Neural cell (in vitro differentiated cells): ENCODE measurements around the gene CHST11. TPM values are rescaled to one million over a fixed set of nuclear protein-coding genes. Genes with fewer than 3 reads are reported as not detected.

Experiments used
- H2AFZ ChIP-seq: fragments of 200-600, 300-800 bp; sonication (generic), shearing (Covaris generic); 2 replicates; pipeline ENCODE4 v1.6.0; 2014; ENCODE audit warnings: low read depth, mild to moderate bottlenecking, antibody characterized with exemption, low read length, moderate library complexity
- H3F3A ChIP-seq: fragments of 200-600 bp; shearing (Covaris generic); 2 replicates; pipeline ENCODE4 v1.6.1; 2016; ENCODE audit warnings: mild to moderate bottlenecking, moderate library complexity, mixed read lengths, antibody characterized with exemption, low read length; ENCODE audit not compliant: insufficient read depth, poor library complexity, severe bottlenecking
- H3K27ac ChIP-seq: fragments of 200-600, 300-800 bp; sonication (generic), shearing (Covaris generic); 2 replicates; pipeline ENCODE4 v1.5.1; 2014; ENCODE audit warnings: mild to moderate bottlenecking, low read length, moderate library complexity
- H3K27me3 ChIP-seq: fragments of 300-800, 200-600 bp; sonication (generic), shearing (Covaris generic); 2 replicates; pipeline ENCODE4 v1.6.0; 2014; ENCODE audit warnings: mild to moderate bottlenecking, low read depth, low read length, moderate library complexity; ENCODE audit not compliant: insufficient read depth
- H3K36me3 ChIP-seq: fragments of 300-800, 200-600 bp; sonication (generic), shearing (Covaris generic); 2 replicates; pipeline ENCODE4 v1.5.1; 2014; ENCODE audit warnings: mild to moderate bottlenecking, antibody characterized with exemption, low read length, moderate library complexity; ENCODE audit not compliant: insufficient read depth
- H3K4me2 ChIP-seq: fragments of 300-800, 200-600 bp; sonication (generic), shearing (Covaris generic); 2 replicates; pipeline ENCODE4 v1.6.0; 2014; ENCODE audit warnings: mild to moderate bottlenecking, low read length
- H3K4me3 ChIP-seq: fragments of 300-800, 200-600 bp; sonication (generic), shearing (Covaris generic); 2 replicates; pipeline ENCODE4 v1.5.1; 2014; ENCODE audit warnings: mild to moderate bottlenecking, low read length, moderate library complexity
- H3K79me2 ChIP-seq: fragments of 200-600 bp; shearing (Covaris generic); replicated peaks from 2 replicates; pipeline ENCODE4 v1.6.0; 2014; ENCODE audit warnings: mild to moderate bottlenecking, low read length, moderate library complexity; ENCODE audit not compliant: insufficient read depth
- H3K9ac ChIP-seq: fragments of 300-800, 200-600 bp; sonication (generic), shearing (Covaris generic); 2 replicates; pipeline ENCODE4 v1.6.1; 2016; ENCODE audit warnings: mild to moderate bottlenecking, low read length, mixed read lengths
- H3K9me2 ChIP-seq: fragments of 200-600 bp; shearing (Covaris generic); 2 replicates; pipeline ENCODE4 v1.6.1; 2016; ENCODE audit warnings: mild to moderate bottlenecking, low read length, mixed read lengths; ENCODE audit not compliant: insufficient read depth
- H3K9me3 ChIP-seq: fragments of 200-600, 300-800 bp; sonication (generic), shearing (Covaris generic); 2 replicates; pipeline ENCODE4 v1.6.1; 2016; ENCODE audit warnings: mild to moderate bottlenecking, mixed run types, low read length, moderate library complexity, mixed read lengths
- H4K20me1 ChIP-seq: fragments of 200-600 bp; shearing (Covaris generic); 2 replicates; pipeline ENCODE4 v1.6.1; 2016; ENCODE audit warnings: mild to moderate bottlenecking, mixed run types; ENCODE audit not compliant: insufficient read depth
- CTCF ChIP-seq: fragments of 450-650 bp; IDR thresholded peaks from 2 replicates; pipeline ENCODE4 v1.5.1; 2014; ENCODE audit warnings: antibody characterized with exemption, mild to moderate bottlenecking, moderate library complexity; ENCODE audit not compliant: poor library complexity, severe bottlenecking
- EP300 ChIP-seq: fragments of 450-650 bp; conservative IDR thresholded peaks from 2 replicates; pipeline ENCODE4 v1.6.1; 2014; ENCODE audit warnings: antibody characterized with exemption, mild to moderate bottlenecking, moderate library complexity; ENCODE audit not compliant: poor library complexity, severe bottlenecking
- EZH2 ChIP-seq: fragments of 200-600, 300-800 bp; shearing (Covaris generic), sonication (generic); IDR thresholded peaks from 2 replicates; pipeline ENCODE4 v1.6.1; 2014; ENCODE audit warnings: antibody characterized with exemption, low read length, borderline replicate concordance, mild to moderate bottlenecking; ENCODE audit not compliant: insufficient read depth, poor library complexity, severe bottlenecking
- MXI1 ChIP-seq: fragments of 450-650 bp; conservative IDR thresholded peaks from 2 replicates; pipeline ENCODE4 v1.6.1; 2014; ENCODE audit warnings: antibody characterized with exemption, mild to moderate bottlenecking; ENCODE audit not compliant: poor library complexity, severe bottlenecking
- POLR2AphosphoS5 ChIP-seq: IDR thresholded peaks from 2 replicates; pipeline ENCODE4 v1.6.1; 2012
- RAD21 ChIP-seq: fragments of 450-650 bp; conservative IDR thresholded peaks from 2 replicates; pipeline ENCODE4 v1.6.1; 2014; ENCODE audit warnings: antibody characterized with exemption, mild to moderate bottlenecking, moderate library complexity
- SMC3 ChIP-seq: fragments of 450-650 bp; conservative IDR thresholded peaks from 2 replicates; pipeline ENCODE4 v1.6.1; 2014; ENCODE audit warnings: antibody characterized with exemption, mild to moderate bottlenecking, moderate library complexity; ENCODE audit not compliant: poor library complexity
- TAF1 ChIP-seq: IDR thresholded peaks from 2 replicates; pipeline ENCODE4 v1.6.1; 2012; ENCODE audit warnings: low read depth
- polyA plus RNA-seq: library from polyadenylated mRNA; depleted of rRNA; stranded (reverse); fragments of >200 nt; gene quantifications from 2 replicates; pipeline ENCODE4 v1.2.3, GENCODE V29; 2014
- TF ChIP-seq, protein P1 (sequence below): IDR thresholded peaks from 2 replicates; pipeline ENCODE4 v1.6.1; 2012; ENCODE audit warnings: borderline replicate concordance

The CHST11 gene
- polyA plus RNA-seq, 1 donor from 2014 or later, result 15.0 TPM

DNA sequence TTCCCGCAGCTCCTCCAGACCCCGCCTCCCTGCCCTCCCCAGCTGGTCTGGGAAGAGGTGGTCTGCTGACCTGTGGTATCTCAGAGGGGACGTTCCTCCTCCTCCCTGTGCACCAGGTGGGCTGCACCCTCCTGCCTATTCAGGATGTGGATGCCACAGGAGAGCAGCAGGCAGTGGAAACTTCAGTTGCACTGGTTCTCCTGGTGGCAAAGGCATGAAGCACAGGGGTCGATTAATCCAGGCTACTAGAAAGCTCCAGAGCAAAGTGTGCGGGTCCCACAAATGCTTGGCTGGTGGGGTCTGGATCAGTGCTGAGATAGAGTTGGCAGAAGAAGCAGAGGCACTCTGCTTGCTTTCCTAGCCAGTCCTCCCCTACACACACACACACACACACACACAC, 304.3 kb downstream of the CHST11 start:
- H3K4me2 ChIP-seq, result no peak overlapping the region
- H3K27me3 ChIP-seq, result no peaks in the 10 kb centered on the region
- H3K9me2 ChIP-seq, result no peaks in the 10 kb centered on the region
- no peak for TF ChIP-seq EZH2
- no peak for TF ChIP-seq POLR2AphosphoS5
- no peak for TF ChIP-seq RAD21
- TF ChIP-seq, protein P1, sequence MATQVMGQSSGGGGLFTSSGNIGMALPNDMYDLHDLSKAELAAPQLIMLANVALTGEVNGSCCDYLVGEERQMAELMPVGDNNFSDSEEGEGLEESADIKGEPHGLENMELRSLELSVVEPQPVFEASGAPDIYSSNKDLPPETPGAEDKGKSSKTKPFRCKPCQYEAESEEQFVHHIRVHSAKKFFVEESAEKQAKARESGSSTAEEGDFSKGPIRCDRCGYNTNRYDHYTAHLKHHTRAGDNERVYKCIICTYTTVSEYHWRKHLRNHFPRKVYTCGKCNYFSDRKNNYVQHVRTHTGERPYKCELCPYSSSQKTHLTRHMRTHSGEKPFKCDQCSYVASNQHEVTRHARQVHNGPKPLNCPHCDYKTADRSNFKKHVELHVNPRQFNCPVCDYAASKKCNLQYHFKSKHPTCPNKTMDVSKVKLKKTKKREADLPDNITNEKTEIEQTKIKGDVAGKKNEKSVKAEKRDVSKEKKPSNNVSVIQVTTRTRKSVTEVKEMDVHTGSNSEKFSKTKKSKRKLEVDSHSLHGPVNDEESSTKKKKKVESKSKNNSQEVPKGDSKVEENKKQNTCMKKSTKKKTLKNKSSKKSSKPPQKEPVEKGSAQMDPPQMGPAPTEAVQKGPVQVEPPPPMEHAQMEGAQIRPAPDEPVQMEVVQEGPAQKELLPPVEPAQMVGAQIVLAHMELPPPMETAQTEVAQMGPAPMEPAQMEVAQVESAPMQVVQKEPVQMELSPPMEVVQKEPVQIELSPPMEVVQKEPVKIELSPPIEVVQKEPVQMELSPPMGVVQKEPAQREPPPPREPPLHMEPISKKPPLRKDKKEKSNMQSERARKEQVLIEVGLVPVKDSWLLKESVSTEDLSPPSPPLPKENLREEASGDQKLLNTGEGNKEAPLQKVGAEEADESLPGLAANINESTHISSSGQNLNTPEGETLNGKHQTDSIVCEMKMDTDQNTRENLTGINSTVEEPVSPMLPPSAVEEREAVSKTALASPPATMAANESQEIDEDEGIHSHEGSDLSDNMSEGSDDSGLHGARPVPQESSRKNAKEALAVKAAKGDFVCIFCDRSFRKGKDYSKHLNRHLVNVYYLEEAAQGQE, result no peak
- TF ChIP-seq CTCF, result no peak
- no peak for TF ChIP-seq SMC3
- no peak for TF ChIP-seq TAF1
- no peak for TF ChIP-seq MXI1
- TF ChIP-seq EP300, result no peak
- H2AFZ ChIP-seq, result no peak overlapping the region
- H3K4me3 ChIP-seq, result no peak overlapping the region
- H3K27ac ChIP-seq, result no peak overlapping the region
- no peaks in the 10 kb centered on the region for H3F3A ChIP-seq
- no peaks in the 10 kb centered on the region for H3K9me3 ChIP-seq
- H3K79me2 ChIP-seq, result no peaks in the 10 kb centered on the region
- H3K9ac ChIP-seq, result no peak overlapping the region
- no peaks in the 10 kb centered on the region for H4K20me1 ChIP-seq
- peaks cover 4% of the 10 kb centered on the region for H3K36me3 ChIP-seq

DNA sequence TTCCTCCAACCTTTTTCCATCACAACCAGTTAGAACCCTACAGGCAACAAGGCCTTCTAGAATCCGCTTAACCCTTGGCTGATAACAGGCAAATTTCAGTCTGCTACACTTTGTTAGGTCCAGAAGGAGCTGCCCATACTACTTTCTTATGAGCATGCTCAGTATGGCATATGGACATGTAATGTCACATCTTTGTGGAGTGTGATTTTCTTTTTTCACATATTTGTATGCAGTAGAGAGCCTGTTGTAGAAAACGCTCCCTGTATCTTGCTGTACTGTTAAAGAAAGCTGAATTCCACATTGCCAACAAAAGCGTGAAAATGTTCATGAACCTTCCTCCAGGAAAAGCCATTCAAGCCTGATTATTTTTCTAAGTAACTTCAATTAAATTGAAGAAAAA, 304.9 kb downstream of the CHST11 start:
- H3K79me2 ChIP-seq, result no peaks in the 10 kb centered on the region
- H3K9ac ChIP-seq, result no peak overlapping the region
- H4K20me1 ChIP-seq, result no peaks in the 10 kb centered on the region
- H3K27me3 ChIP-seq, result no peaks in the 10 kb centered on the region
- no peaks in the 10 kb centered on the region for H3K9me2 ChIP-seq
- TF ChIP-seq SMC3, result no peak
- TF ChIP-seq RAD21, result no peak
- TF ChIP-seq, protein P1, result no peak
- no peak for TF ChIP-seq CTCF
- no peak for TF ChIP-seq EP300
- TF ChIP-seq EZH2, result no peak
- TF ChIP-seq MXI1, result no peak
- no peak for TF ChIP-seq POLR2AphosphoS5
- TF ChIP-seq TAF1, result no peak
- H3F3A ChIP-seq, result no peaks in the 10 kb centered on the region
- no peaks in the 10 kb centered on the region for H3K9me3 ChIP-seq
- peaks cover 4% of the 10 kb centered on the region for H3K36me3 ChIP-seq
- H3K4me2 ChIP-seq, result no peak overlapping the region
- no peak overlapping the region for H3K27ac ChIP-seq
- H3K4me3 ChIP-seq, result no peak overlapping the region
- H2AFZ ChIP-seq, result no peak overlapping the region
